T-cell (primary cell): ENCODE data around the gene BDKRB2. TPM values are rescaled to one million over a fixed set of nuclear protein-coding genes. Genes with fewer than 3 reads are reported as not detected.

Experiments used
- ATAC-seq, 4 experiments: fragments of 200-7000 bp in 3 of 4; fragments of 150-1000 bp in 1 of 4; cut with Tn5 transposase; replicated peaks in 1 of 4; 1 replicate in 3 of 4; 2 replicates in 1 of 4; pipeline ENCODE4 v1.10.0; 2021; ENCODE audit warnings: moderate library complexity in 3 of 4, mild to moderate bottlenecking in 2 of 4, moderate number of reproducible peaks in 1 of 4
- CTCF ChIA-PET, 2 donors: fragments of 300-600 bp; sonication (Branson Sonifier 250); formaldehyde crosslinking; loops; one replicate each; lab custom pipeline; 2022; ENCODE audit warnings: antibody characterized with exemption in 2 of 2; lab: Charles Lee
- POLR2A ChIA-PET, 2 donors: fragments of 300-600 bp; sonication (Branson Sonifier 250); formaldehyde crosslinking; loops; one replicate each; lab custom pipeline; 2022; ENCODE audit warnings: antibody characterized with exemption in 2 of 2; lab: Charles Lee
- DNase-seq, 35 experiments: peaks; one replicate each; pipeline versions ENCODE4 v3.0.0 to v3.0.0-alpha.2; 2013 to 2023
- H3K27ac ChIP-seq: one replicate; pipeline ENCODE4 v1.5.1; 2013; ENCODE audit warnings: low read length
- H3K27me3 ChIP-seq, 2 experiments: replicated peaks in 1 of 2; 1 replicate in 1 of 2; 2 replicates in 1 of 2; pipeline versions ENCODE4 v1.6.1 to v1.7.0; 2013; ENCODE audit warnings: low read length in 1 of 2, mixed read lengths in 1 of 2; ENCODE audit not compliant: control insufficient read depth in 2 of 2, insufficient read depth in 2 of 2; ENCODE audit errors: extremely low read depth in 1 of 2
- H3K36me3 ChIP-seq, 2 donors: 1 replicate in 1 of 2; 2 replicates in 1 of 2; pipeline versions ENCODE4 v1.6.1 to v1.7.0; 2013; ENCODE audit warnings: low read length in 1 of 2; ENCODE audit not compliant: control insufficient read depth in 2 of 2, insufficient read depth in 1 of 2; ENCODE audit errors: extremely low read depth in 1 of 2
- H3K4me1 ChIP-seq, 2 experiments: 1 replicate in 1 of 2; 2 replicates in 1 of 2; pipeline versions ENCODE4 v1.6.1 to v1.7.0; 2013; ENCODE audit warnings: low read length in 2 of 2, mixed read lengths in 1 of 2; ENCODE audit not compliant: insufficient read depth in 2 of 2, control insufficient read depth in 1 of 2; ENCODE audit errors: extremely low read depth in 1 of 2
- H3K4me3 ChIP-seq, 2 donors: 1 replicate in 1 of 2; 2 replicates in 1 of 2; pipeline versions ENCODE4 v1.5.1 to v1.7.0; 2013; ENCODE audit warnings: mild to moderate bottlenecking in 2 of 2, low read length in 1 of 2, moderate library complexity in 1 of 2; ENCODE audit not compliant: control insufficient read depth in 1 of 2; ENCODE audit errors: extremely low read depth in 1 of 2
- H3K9me3 ChIP-seq: 2 replicates; pipeline ENCODE4 v1.7.0; 2013
- H3K27ac Mint-ChIP-seq, 2 donors: one replicate each; pipeline ENCODE4 v1.8.0; 2020 to 2021; ENCODE audit warnings: mild to moderate bottlenecking in 2 of 2, mixed read lengths in 2 of 2
- H3K27me3 Mint-ChIP-seq, 2 donors: one replicate each; pipeline ENCODE4 v1.8.0; 2021 to 2022; ENCODE audit warnings: mixed read lengths in 2 of 2
- H3K36me3 Mint-ChIP-seq: one replicate; pipeline ENCODE4 v1.8.0; 2021; ENCODE audit warnings: mixed read lengths
- H3K4me1 Mint-ChIP-seq, 3 donors: one replicate each; pipeline ENCODE4 v1.8.0; 2020 to 2022; ENCODE audit warnings: mixed read lengths in 3 of 3, mild to moderate bottlenecking in 1 of 3
- H3K4me3 Mint-ChIP-seq, 3 donors: one replicate each; pipeline ENCODE4 v1.8.0; 2020 to 2022; ENCODE audit warnings: mild to moderate bottlenecking in 3 of 3, mixed read lengths in 3 of 3, moderate library complexity in 3 of 3
- H3K9me3 Mint-ChIP-seq, 3 donors: one replicate each; pipeline ENCODE4 v1.8.0; 2020 to 2022; ENCODE audit warnings: mixed read lengths in 3 of 3
- WGBS: methylation state at CpG from one replicate; pipeline ENCODE4 v1.1.5; 2013; ENCODE audit warnings: missing lambda C conversion rate; ENCODE audit not compliant: insufficient coverage; 5-methylcytosine and 5-hydroxymethylcytosine counted together
- total RNA-seq, 35 experiments: library from RNA in 6 of 35; stranded (reverse) in 6 of 35; fragments of 120-200 nt in 1 of 35; gene quantifications; one replicate each; pipeline versions ENCODE4 v1.2.1 to v1.2.4 and lab custom pipeline; 2013 to 2026

BDKRB2 gene
- total RNA-seq, 5 donors from 2014 or later (not counting 1 experiment from before 2014, with no cell fraction given) = 0.06 to 0.09 TPM; not detected in 3

DNA sequence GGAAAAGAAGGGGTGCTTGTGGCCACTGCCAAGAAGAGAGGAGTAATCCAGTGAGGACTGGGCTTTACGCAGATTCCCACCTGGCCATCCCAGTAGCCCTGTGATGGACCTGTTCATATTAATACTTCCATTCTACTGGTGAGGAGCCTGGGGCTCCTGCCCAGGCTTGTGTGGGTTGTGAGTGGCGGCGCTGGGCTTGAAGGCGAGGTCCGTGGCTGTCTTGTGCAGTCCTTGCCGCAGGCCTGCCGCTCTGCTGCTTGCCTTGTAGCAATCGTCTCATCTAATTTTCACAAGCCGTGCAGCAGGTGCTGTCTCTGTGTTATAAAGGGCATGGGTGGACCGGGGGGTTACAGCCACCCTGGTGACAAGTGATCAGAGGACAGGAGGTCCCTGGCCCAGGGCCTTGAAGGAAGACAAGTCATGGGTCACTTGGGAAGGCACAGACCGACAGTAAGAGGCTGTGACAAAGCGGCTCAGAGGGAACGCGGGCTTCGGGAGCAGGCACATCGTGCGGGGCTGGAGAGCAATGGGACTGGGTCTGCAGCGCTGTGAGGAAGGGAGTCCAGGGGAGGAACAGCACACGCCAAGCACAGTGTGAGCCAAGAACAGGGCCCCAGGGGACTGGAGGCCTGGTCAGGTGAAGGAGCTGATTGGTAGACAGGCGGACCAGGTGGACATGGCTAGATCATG is 7.3 kb upstream of the BDKRB2 start:
- H3K9me3 ChIP-seq = no peaks in the 10 kb centered on the region
- H3K27me3 Mint-ChIP-seq = peaks cover 9 to 17% of the 10 kb centered on the region in 2 donors
- no peaks in the 10 kb centered on the region for H3K36me3 ChIP-seq
- H3K4me3 ChIP-seq = no peak overlapping the region
- H3K4me3 Mint-ChIP-seq = peak overlapping the region in 1 of 3 donors; percentile 5
- ATAC-seq (no peak), DNase-seq (no peak)
- POLR2A ChIA-PET = no interaction called here
- 94% methylated on average over 19 of the region's 20 CpGs for WGBS
- H3K27me3 ChIP-seq = peaks cover 0 to 48% of the 10 kb centered on the region in 2 experiments
- H3K4me1 Mint-ChIP-seq = peaks cover 13 to 26% (median 25%) of the 10 kb centered on the region in 3 donors
- H3K36me3 Mint-ChIP-seq = no peaks in the 10 kb centered on the region
- no peak overlapping the region for H3K27ac ChIP-seq
- peaks cover 0 to 17% of the 10 kb centered on the region in 2 experiments for H3K4me1 ChIP-seq
- peaks cover 0 to 5% (median 4%) of the 10 kb centered on the region in 3 donors for H3K9me3 Mint-ChIP-seq
- CTCF ChIA-PET = no interaction called here
- no peak overlapping the region for H3K27ac Mint-ChIP-seq

DNA sequence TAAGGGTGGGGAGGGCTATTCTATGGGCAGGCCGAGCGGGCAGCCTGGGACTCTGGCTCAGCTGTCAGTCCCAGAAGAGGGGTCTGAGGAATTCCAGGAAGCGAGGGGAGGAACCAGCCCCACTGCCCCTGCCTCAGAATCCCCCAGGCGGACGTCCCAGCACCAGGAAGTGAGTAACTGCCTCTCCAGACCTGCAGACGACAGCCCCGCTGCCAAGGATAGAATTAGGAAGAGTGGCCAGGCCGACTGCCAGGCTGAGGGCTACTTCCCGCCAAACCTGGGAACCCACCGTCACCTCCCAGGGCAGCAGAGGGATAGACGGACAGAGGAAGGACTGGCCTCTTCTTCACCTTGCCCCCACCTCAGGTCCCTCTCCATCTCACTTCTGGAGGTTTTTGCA is 6.7 kb upstream of the BDKRB2 start:
- 70% methylated on average over 10 of the region's 11 CpGs for WGBS
- Histone ChIP-seq H3K27me3 (peaks cover 0 to 48% of the 10 kb centered on the region in 2 experiments), H3K36me3 (no peaks in the 10 kb centered on the region), H3K4me3 (no peak overlapping the region), H3K4me1 (peaks cover 0 to 17% of the 10 kb centered on the region in 2 experiments), H3K9me3 (no peaks in the 10 kb centered on the region), H3K27ac (no peak overlapping the region)
- Mint-ChIP-seq H3K27ac (no peak overlapping the region), H3K4me1 (peaks cover 13 to 26% (median 25%) of the 10 kb centered on the region in 3 donors), H3K4me3 (no peak overlapping the region), H3K36me3 (no peaks in the 10 kb centered on the region), H3K9me3 (peaks cover 0 to 5% (median 4%) of the 10 kb centered on the region in 3 donors), H3K27me3 (peaks cover 12 to 18% of the 10 kb centered on the region in 2 donors)
- ATAC-seq (no peak), DNase-seq (no peak)
- ChIA-PET CTCF (no interaction called here), POLR2A (no interaction called here)

DNA sequence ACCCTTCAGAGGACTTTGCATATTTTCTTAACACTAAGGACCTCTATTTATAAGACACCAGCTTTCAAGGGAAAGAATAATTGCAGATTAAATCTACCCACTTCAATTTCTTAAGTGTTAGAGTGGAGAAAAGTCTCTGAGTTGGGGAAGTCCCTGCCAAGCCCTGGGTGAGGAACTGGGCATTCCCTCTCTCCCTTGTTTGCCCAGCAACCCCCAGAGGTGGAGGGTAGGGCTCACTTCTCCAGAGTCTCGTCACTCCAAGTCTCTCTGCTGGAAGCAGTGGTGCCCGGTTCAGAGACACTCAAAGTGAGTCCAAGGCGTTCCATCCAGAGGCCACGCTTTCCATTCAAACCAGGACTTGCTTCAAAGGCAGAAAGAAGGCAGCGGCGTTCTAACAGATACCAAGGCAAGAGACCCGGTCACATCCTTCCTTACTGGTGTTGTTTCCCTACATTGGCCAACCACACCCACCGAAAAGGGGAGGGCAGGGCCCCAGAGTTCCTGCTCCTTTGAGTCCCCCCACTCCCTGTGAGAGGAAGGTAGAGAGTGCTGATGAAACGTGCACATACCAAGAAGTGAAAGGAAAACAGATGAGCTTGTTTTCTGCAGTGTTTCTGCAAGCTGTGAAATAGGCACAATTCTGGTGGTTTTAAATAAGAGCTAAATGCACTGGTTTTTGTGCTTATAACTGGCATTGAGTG is 6.1 kb upstream of the BDKRB2 start:
- Mint-ChIP-seq H3K36me3 (no peaks in the 10 kb centered on the region), H3K27ac (peak overlapping the region; percentile 48 to 77), H3K4me1 (peaks cover 13 to 26% (median 25%) of the 10 kb centered on the region in 3 donors), H3K9me3 (peaks cover 0 to 5% (median 4%) of the 10 kb centered on the region in 3 donors), H3K4me3 (peak overlapping the region; percentile 47 to 60 (median 52)), H3K27me3 (peaks cover 18 to 23% of the 10 kb centered on the region in 2 donors)
- H3K36me3 ChIP-seq = no peaks in the 10 kb centered on the region
- peaks cover 0 to 49% of the 10 kb centered on the region in 2 experiments for H3K27me3 ChIP-seq
- WGBS = 23% methylated on average over 6 of the region's 9 CpGs
- ATAC-seq (peak; percentile 50 to 81 (median 63)), DNase-seq (peak in 14 of 35 experiments; percentile 3 to 47 (median 13))
- no peaks in the 10 kb centered on the region for H3K9me3 ChIP-seq
- H3K4me1 ChIP-seq = peaks cover 0 to 17% of the 10 kb centered on the region in 2 experiments
- H3K27ac ChIP-seq = no peak overlapping the region
- no peak overlapping the region for H3K4me3 ChIP-seq
- ChIA-PET POLR2A (no interaction called here), CTCF (no interaction called here)

DNA sequence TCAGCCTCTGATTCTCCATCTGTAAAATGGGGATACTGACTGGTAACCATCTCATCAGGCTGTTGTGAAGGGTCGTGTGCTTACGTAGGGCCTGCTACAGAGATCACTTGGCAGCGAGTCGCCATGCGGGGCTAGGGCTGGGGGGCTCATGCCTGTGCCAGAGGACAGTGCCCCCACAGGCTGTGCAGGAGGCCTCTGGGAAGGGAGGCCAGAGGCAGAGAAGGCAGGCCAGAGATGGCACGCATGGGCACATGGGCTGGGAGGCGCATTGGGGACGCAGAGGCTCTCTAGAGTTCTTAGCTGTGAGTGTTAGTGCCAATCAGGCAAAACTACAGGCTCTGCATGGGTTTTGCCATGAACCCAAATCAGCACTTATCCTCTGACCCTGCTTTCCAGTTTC is 3.5 kb upstream of the BDKRB2 start:
- ATAC-seq (no peak), DNase-seq (no peak)
- Histone ChIP-seq H3K9me3 (no peaks in the 10 kb centered on the region), H3K4me3 (no peak overlapping the region), H3K27me3 (peaks cover 0 to 59% of the 10 kb centered on the region in 2 experiments), H3K4me1 (peaks cover 0 to 23% of the 10 kb centered on the region in 2 experiments), H3K27ac (no peak overlapping the region), H3K36me3 (no peaks in the 10 kb centered on the region)
- Mint-ChIP-seq H3K4me3 (no peak overlapping the region), H3K4me1 (peaks cover 21 to 33% (median 24%) of the 10 kb centered on the region in 3 donors), H3K36me3 (no peaks in the 10 kb centered on the region), H3K27me3 (peaks cover 27 to 33% of the 10 kb centered on the region in 2 donors), H3K9me3 (peaks cover 0 to 5% (median 4%) of the 10 kb centered on the region in 3 donors), H3K27ac (no peak overlapping the region)
- ChIA-PET POLR2A (no interaction called here), CTCF (no interaction called here)
- WGBS = 92% methylated on average over 8 of the region's 8 CpGs

DNA sequence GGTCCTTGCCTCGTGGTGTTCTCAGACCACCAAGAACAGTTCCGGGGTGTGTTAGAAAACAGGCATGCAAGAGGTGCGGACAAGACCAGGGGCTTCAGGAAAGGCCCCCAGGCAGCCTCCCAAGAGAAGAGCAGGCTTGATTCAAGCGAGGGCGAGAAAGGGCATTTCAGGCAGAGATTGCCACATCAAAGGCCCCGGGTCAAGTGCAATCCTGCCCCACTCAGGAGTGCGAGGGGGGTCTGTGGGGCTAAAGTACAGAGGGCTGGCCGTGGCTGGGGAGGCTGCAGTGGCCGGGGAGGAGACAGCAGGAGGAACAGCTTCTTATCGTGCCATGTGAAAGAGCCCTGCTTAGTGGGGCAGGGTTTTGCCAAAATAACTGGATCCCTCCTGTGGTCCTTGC is 2.7 kb upstream of the BDKRB2 start:
- Histone ChIP-seq H3K27me3 (peaks cover 0 to 66% of the 10 kb centered on the region in 2 experiments), H3K4me1 (peaks cover 0 to 20% of the 10 kb centered on the region in 2 experiments), H3K27ac (no peak overlapping the region), H3K4me3 (no peak overlapping the region), H3K36me3 (no peaks in the 10 kb centered on the region), H3K9me3 (no peaks in the 10 kb centered on the region)
- Mint-ChIP-seq H3K9me3 (no peaks in the 10 kb centered on the region), H3K27ac (no peak overlapping the region), H3K36me3 (no peaks in the 10 kb centered on the region), H3K27me3 (peaks cover 28 to 36% of the 10 kb centered on the region in 2 donors), H3K4me3 (no peak overlapping the region), H3K4me1 (peaks cover 15 to 25% (median 21%) of the 10 kb centered on the region in 3 donors)
- ATAC-seq (no peak), DNase-seq (no peak)
- POLR2A ChIA-PET = no interaction called here
- 70% methylated on average over 10 of the region's 10 CpGs for WGBS
- CTCF ChIA-PET = no interaction called here

DNA sequence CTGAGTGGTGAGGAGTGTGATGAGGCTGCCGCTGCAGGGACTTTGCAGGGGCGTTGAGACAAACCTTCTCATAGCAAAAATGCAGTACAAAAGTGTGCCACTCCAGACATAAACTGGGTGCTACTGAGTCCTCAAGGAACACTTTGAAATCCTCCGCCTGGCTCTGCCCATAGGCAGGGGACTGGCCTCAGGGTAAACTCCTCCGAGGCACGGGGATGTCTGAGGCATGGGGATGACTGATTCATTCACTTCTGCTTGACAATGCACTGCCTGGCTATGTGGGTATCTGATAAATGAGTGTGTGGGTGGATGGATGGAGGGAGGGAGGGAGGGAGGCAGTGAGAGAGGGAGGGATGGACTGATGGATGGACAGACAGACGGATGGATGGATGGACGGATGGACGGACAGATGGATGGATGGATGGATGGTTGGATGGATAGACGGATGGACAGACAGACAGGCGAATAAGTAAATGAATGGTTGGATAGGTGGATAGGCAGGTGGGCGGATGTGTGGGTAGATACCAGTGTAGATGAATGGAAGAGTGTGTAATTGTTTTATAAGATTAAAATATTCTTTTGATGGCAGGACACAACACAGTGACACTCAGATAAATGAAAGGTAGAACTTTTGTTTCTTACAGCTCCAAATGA is 2.1 kb upstream of the BDKRB2 start:
- Histone ChIP-seq H3K36me3 (no peaks in the 10 kb centered on the region), H3K9me3 (no peaks in the 10 kb centered on the region), H3K27ac (no peak overlapping the region), H3K4me1 (peaks cover 0 to 20% of the 10 kb centered on the region in 2 experiments), H3K27me3 (peaks cover 0 to 63% of the 10 kb centered on the region in 2 experiments), H3K4me3 (no peak overlapping the region)
- ATAC-seq (no peak), DNase-seq (no peak)
- no peaks in the 10 kb centered on the region for H3K9me3 Mint-ChIP-seq
- H3K4me1 Mint-ChIP-seq = peaks cover 10 to 21% (median 21%) of the 10 kb centered on the region in 3 donors
- no peak overlapping the region for H3K27ac Mint-ChIP-seq
- ChIA-PET POLR2A (no interaction called here), CTCF (no interaction called here)
- H3K27me3 Mint-ChIP-seq = peaks cover 34 to 42% of the 10 kb centered on the region in 2 donors
- H3K36me3 Mint-ChIP-seq = no peaks in the 10 kb centered on the region
- WGBS = 78% methylated on average over 9 of the region's 11 CpGs
- no peak overlapping the region for H3K4me3 Mint-ChIP-seq
